Activated CD8-positive, alpha-beta memory T cell treated with anti-CD3 and anti-CD28 coated beads, Interleukin-2, amount 50 U/mL, for 1 hour (primary cell): ENCODE results near the gene KIZ.

ENCODE experiments used
- DNase-seq: peaks from one replicate; pipeline ENCODE4 v3.0.0-alpha.2; 2020; ENCODE audit errors: extremely low read depth

Gene KIZ

DNA sequence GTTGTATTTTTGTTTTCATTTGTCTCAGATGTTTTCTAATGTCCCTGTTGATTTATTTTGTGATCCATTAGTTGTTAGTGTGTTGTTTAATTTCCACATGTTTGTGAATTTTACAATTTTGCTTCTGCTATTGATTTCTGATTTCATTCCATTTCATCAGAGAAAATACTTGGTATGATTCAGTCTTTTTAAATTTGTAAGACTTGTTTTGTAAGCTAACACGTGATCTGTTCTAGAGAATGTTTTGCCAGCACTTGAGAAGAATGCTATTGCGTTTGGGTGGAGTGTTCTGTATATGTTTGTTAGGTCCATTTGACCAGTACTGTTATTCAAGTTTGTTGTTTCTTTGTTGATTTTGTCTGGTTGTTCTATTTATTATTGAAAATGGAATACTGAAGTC is 53.9 kb downstream of the KIZ start:
- no peak for DNase-seq

DNA sequence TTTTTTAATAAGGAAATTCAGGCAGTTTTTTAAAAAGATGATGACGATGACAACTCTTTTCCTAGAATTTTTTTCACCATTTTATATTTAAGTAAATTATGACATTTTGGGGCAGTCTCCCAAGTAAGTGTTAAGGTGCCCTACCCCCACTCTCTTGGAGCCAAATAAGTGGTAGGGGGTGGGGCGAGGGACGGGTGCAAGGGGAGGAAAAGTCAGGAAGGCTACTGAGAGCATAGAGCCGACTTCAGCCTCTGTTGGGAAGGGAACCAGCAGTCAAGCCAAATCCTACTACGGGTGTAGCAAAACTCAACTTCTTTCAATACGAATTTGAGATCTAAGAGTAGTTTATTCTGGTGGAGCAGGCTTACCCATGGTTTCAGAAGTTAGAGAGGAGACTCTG is 54.4 kb downstream of the KIZ start:
- no peak for DNase-seq

DNA sequence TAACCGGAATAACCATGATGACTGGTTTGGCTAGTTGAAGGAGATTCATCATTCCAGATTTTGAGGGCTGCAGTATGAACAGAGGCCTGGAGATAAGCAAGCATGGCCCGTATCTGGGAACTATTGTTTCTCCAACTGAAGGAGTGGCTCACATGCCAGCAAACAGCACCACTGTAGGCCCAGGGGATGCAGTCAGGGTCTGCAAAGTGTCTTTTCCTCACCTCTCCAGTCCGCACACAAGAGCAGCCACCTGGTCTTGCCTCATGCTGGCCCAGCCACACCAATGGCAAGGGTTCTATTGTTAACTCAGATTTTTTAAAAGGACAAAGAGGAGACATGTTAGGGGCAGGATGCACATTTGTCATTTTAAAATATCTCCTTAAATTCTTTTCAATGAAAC is 55.1 kb downstream of the KIZ start:
- DNase-seq = no peak

DNA sequence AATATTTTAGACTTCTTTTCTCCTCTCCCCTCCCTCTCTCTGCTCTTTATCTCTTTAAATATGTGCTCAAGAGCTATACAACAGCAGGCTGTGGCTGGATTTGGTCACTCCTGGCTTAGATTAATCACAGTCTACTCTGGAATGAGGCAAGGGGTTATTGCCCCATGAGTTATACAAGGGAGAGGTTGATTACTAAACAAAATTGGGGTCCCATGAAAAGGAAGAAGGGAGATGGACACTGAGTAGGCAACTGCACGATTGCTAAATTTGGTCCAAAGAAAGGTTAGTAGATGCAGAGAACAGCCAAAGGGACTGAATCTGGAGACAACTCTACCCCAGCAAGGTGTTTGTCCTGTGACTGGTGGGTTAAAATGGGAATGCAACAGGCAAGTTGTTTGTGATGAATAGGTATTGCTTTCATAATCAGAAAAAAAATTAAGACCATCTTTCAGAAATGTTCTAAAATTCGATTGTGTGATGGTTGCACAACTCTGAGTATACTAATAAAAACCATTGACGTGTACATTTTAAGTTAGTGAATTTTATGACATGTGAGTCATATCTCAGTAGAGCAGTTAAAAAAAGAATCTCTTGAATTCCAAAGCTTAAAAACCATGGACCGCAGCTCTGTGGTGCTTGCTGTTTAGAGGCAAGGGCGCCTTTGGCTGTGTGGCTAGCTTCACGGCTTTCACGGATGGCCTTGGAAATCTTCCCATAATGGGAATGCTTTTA is 57.1 kb downstream of the KIZ start:
- DNase-seq = no peak

DNA sequence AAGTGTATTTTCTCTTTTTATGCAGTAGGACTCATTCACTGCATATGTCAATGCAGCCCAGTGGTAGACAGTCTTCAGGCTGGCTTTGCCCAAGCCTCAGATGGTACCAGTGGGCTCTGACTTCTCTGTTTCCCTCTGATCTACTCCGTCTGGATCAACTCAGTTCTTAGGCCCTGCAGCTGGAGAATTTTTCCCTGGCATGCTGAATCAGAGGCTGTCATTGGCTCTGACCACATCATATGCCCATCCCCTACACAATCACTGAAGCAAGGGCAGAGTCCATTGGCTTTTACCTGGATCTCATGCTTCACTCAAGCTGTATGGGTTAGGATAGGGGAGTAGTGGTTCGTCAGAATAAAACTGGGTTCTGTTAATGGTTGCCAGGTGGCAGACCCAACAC is 57.8 kb downstream of the KIZ start:
- DNase-seq = no peak

DNA sequence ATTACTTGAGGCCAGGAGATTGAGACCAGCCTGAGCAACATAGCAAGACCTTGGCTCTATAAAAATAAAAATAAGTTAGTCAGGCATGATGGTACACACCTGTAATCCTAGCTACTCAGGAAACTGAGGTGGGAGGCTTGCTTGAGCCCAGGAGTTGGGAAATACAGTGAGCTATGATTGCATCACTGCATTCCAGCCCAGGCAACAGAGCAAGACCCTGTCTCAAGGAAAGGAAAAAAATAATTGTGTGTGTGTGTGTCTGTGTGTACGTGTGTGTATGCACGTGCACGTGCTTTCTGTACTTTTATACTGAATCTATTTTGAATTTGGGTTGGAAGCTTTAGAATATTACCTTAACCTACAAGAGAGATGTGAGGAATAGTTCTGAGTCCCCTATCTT is 58.9 kb downstream of the KIZ start:
- DNase-seq = no peak

DNA sequence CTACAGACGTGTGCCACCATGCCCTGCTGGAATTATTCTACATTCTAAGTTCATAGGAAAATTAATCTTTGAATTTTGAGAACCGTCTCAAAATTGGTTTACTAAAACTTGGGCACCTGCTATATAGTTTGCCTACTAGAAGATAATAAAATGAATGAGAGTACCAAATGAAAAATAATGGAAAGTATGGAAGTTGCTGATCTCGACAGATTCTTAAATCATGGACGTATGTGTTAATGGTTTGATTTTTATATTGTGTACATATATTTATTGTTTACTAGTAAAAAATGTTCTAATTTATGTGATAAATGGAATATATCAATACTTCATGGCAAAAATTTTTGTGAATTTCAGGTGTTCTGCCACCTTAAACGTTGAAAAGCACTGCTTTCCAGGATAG is 60.0 kb downstream of the KIZ start:
- no peak for DNase-seq

DNA sequence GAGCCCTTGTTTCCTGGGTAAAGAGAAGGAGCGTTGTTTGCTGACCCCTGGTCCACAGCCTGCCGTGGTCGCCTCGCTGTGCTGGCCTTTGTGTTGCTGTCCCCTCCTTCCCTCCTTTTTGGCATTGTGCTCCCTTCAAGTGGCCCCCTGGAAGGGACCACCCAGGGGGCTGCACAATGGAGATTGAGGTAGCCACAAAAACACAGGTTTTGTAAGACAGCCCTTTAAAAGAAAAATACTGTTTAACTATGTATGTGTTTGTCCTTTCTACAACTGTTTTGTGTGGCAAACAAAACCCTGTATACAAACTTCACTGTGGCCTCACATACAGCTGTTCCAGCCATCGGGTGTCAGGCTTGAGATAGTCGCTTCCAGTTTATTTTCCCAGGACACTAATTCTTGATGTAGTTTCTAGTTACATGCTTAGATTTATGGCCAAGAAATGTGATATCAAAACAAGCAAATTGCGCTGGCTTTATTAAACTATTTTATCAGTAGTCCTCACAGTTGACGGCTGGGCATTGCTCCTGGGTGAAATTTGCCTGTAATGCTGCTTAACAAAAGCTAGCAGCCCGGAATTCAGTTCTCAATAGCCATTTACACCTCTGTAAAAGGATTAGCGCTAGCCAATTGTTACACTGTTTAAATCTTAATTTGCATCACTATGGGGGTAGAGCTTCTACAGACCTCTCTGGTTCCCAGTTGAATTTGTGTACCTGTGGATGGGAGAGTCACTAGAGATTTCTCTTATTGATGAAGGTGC is 64.1 kb downstream of the KIZ start:
- no peak for DNase-seq

DNA sequence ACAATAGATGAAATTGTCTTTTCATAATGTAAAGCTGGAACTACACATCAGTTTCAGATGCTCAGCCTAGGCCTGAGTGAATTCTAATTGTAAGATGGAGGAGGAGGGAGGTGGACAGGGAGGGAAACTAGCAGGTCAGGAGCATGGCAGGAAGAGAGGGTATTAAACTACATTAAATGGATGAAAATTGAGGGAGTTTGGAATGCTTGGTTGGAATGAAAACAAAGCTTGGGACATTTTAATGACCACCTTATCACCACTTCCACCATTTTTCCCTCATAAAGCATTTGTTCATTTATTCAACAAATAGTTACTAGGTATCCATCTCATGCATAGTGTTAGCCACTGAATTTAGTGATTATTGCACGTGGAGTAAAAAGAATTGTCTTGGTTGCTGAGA is 65.0 kb downstream of the KIZ start:
- DNase-seq = no peak

DNA sequence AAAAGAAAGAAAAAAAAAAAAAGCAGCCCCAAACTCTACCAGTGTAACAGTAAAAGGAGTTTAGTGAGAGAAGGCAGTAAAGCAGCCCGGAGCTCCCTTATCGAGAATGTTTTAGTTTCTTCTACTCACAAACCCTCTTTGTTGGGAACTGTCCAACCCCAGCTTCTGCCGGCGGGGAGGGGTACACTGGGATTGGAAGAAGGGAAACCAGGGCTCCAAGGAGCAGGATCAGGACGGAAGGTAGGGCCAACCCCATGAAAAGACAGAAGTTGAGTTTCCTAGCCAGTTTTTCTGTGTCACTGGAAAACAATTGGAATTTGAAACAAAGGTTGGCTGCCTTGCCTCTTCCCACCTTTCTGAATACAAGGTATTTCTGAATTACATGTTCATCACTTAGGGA is 66.0 kb downstream of the KIZ start:
- no peak for DNase-seq

DNA sequence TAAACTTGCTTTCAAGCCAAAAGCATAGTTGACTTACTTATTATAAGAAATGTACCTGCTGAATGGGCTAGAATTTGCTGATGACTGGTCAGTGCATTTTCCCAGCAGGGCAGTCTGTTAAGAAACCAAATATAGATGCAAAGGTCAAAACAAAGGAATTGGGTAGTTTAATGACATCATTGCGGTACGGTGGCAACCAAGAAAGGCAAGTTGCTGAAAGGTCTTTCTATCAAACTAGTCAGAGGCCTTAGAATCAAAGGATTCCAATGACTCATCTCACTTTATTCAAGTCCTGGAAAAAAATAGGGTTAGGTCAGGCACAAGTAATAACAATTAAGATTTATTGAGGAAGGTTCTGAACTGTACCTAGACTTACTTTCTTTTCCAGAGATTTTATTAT is 76.4 kb downstream of the KIZ start:
- DNase-seq = no peak

DNA sequence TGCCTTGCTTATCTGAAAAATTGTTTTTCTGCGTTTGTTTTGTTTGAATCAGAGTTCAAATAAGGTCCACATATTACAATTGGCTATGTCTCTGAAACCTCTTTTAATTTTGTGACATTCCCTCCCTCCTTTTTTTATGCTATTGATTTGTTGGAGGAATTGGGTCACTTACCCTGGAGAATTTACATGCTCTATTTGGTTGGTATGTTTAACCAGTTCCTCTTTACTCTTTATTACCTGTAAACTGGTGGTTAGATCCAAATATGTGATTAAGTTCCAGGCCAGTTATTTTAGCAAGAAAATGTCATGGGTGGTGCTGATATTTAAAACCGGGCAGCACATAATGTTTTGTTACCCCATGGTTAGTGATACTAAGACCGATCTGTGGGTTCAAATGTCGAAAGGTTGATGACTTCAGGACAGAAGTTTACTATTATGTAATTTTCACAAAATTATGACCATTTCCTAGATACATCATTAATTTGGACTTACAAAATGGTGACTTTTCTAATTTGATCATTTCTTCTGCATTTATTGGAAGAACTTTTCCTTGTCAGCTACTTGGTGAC is 77.3 kb downstream of the KIZ start:
- no peak for DNase-seq

DNA sequence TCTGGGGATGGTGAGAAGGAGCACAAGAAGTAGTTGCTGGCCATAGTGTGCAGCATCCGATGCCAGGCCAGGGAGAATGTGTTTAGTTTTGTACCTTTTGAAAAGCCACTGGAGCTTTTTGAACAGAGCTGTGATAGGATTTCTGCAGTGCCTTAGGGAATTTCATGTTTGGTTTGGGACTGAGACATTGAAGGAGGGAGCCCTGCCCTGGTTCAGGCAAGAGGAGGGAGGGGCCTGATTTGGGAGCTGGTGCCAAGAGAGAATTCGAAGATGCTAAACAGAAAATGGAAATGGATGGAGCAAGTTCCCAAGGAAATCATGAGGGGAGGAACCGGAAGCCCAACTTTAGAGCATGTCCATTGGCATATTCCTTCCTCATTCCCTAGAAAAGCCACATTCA is 80.7 kb downstream of the KIZ start:
- DNase-seq = no peak

DNA sequence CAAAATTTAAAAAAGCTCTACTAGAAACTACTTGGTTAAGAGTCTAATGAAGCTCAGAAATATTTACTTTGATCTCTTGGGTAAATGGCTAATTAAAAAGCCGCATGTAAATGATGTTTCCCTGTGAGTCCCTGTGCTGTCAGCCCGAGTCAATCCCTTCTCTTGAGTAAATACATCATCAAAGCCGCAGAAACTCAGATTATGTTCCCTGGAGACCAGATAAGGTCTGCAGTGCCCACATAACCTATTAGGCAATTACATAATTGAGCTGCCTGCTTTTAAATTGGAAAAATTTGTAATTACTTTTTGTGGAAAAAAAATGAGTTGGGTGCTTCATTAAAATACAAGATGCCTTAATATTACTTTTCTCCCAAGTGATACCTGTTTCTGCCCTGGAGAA is 83.1 kb downstream of the KIZ start:
- no peak for DNase-seq

DNA sequence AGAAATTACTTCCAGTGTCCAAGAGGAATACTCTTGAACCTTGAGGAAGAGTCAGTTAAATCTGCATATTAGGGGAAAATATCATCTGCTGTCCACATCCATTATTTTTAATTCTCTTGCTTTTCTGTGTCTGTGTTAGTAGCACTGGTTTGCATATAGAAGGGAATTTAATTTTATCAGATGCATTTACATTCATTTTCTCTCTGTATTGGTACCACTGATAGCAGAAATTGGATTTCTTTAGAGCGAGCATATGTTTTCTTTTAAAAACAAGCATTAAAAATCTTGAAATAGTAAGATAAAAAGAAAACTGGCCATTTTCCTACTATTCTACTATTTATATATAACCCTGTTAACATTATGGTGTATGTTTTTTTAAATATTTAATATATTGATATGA is 83.8 kb downstream of the KIZ start:
- no peak for DNase-seq

DNA sequence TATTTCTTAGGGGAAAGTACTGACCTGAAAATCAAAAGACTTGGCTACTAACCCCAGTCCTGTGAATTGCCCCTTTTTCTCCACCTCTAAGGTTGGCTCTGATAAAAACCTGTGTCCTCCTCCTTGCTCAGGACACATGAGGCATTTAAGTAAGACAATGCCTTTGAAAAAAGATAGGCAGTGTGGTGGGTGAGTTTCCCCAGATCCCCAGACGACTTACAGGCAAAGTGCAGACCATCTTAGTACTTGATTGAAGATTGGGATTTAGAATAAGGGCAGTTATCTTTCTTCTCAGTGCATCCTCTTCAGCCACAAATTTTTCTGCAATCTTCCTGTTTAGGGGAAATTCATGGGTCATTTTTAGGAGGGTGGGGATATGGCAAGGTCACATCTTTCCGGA is 87.8 kb downstream of the KIZ start:
- DNase-seq = no peak

DNA sequence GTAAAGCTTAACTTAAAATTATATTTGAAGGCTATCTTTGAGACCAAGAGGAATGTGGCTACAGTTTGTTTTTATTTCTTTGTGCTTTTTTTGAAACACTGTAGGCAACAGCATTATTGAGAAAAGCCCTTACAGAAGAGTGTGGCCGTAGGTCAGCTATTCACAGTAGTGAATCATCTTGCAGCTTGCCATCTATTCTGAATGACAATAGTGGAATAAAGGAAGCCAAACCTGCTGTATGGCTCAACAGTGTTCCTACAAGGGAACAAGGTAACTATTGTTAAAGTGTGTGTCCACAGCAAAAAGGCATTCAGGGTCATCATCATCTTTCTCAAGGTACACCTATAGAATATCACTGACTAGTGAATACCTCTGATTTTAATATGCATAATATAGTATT is 88.5 kb downstream of the KIZ start:
- no peak for DNase-seq

DNA sequence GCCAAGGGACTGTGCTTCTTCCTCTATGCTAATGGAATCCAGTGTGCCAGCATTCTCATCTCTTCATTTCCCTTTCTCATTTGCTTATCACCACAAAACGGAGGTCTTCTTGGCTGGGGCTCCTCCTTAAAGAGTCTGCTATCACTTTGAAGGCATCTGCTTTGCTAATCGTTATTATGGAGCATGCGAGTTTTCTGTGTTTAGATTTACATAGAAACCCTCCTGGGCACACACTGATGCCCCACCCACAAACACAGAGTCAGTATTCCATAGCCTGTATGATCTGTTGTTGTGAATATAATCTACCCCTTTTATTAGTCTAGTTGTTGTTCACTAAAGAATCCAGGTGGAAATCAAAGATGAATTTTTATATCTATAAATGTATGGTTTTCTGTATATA is 93.8 kb downstream of the KIZ start:
- no peak for DNase-seq

DNA sequence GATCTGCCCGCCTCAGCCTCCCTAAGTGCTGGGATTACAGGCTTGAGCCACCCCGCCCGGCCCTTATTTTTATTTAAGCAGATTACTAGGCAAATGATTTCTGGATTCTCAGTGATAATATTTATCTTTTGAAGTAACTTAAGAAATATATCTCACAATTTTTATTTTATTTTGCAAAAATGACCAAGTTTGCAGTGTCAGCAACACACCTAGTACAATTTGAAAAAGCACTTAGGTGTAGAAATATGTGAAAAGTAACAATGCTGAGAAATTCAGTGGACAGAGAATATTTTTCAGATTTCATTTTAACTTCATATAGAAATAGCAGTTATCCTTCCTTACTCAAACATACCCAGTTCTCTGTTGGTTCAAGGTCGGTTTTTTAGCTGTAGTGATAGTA is 98.3 kb downstream of the KIZ start:
- no peak for DNase-seq

DNA sequence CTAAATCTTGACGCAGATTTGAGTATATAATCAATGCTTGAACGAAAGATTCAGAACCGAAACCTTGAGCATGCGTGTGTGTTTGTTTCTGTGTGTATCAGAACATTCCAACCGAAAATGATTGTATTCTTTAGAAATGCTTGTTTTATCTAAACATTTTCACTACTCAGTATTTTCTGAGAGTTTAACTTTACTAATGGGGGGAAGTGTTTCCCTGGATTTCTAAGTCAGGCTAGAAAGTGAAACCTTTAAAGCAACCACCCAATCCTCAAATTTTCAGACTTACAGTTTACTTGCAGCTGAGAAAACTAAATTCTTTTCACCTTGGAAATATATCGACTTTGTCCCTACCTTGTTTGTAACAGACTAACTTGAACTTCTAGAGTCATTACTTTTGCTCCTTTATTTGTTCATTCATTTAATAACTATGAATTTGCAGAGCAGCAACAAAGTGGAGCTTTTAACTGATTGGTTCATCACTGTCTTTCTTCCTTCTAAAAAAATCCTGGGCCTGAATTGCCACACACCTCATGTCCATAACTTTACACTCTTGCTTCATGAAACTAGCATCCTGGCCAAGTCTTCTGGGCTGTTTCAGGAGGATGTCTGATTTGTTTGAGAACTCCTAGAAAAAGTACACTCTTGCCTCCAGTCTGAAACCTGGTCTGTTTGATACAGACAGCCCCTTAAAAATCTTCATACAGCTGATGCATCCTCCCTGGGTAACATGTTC is 99.5 kb downstream of the KIZ start:
- no peak for DNase-seq

DNA sequence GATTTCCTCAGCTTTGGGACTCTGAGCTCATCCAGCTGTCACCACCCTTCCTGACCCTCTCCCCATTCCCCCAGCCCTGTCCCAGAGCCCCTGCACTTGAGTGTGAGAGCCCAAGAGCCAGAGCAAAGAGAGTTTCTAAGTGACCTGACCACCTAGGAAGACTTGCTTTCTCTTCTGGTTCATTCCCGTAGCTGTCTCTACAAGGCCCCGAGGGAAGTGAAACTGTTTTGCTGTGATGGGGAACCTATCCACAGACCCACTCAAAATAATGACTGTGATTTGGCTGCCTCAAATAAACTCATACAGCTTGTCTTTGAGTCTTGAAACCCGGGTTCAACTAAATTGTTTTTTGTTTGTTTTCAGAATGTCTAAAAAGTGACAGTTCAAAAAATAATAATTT is 102.6 kb downstream of the KIZ start:
- DNase-seq = no peak

DNA sequence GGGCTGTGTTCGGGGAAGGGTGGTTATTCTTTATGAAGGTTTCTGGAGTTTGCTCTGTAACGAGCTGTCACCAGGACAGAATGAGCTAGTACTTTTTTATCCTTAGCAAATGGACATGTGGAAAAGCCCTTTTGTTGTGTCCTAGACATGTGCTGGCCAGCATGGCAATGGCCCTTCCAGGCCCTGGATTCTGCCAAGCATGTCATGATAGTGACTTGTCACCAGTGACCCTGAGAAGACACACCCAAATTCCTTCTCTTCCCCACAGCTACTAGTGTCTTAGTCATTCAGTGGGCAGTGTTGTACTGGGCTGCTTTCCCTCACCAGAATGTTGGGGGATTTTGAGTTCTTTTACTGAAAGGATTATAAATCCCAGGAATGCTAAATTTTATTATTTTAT is 103.3 kb downstream of the KIZ start:
- no peak for DNase-seq

DNA sequence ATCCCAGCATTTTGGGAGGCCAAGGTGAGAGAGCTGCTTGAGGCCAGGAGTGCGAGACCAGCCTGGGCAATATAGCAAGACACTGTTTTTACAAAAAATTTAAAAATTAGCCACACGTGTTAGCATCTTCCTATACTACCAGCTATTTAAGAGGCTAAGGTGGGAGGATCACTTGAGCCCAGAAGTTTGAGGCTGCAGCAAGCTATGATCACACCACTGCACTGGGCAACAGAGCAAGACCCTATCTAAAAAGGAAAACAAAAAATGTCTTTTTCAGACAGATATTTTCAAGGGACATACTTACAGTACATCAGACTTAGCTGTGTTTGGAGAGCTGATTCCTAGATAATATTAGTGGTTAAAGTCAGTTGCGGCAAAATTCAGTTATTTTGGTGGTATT is 104.3 kb downstream of the KIZ start:
- DNase-seq = no peak
